AG09319 (cell line): ENCODE measurements around the gene AAMP.

Experiments used
- DNase-seq: peaks from one replicate; pipeline ENCODE4 v3.0.0-alpha.2; 2010; ENCODE audit warnings: low read depth; ENCODE audit errors: extremely low read depth
- TF ChIP-seq, protein P1 (sequence below): IDR thresholded peaks from 2 replicates; pipeline ENCODE4 v1.5.1; 2011; ENCODE audit warnings: low read depth, mild to moderate bottlenecking, inconsistent platforms, low read length, moderate library complexity

Gene AAMP

DNA sequence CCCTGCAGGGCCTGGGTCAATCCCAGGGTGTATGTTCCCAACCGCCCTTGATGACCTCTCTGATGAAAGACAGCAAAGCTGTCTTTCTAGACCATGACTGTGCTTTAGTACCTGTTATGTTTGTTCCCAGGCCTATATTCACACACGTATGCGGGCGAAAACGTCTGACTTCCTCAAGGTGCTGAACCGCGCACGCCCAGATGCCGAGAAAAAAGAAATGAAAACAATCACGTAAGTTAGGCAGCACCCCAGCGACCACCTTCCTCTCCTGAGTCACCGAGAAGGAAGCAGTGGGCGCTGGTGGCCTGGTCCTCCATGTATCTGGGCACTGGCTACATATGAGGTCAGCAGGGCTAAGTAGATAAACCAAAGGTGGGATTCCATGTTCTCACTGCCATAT, 20.2 kb downstream of the AAMP start:
- no peak for DNase-seq
- TF ChIP-seq, protein P1, sequence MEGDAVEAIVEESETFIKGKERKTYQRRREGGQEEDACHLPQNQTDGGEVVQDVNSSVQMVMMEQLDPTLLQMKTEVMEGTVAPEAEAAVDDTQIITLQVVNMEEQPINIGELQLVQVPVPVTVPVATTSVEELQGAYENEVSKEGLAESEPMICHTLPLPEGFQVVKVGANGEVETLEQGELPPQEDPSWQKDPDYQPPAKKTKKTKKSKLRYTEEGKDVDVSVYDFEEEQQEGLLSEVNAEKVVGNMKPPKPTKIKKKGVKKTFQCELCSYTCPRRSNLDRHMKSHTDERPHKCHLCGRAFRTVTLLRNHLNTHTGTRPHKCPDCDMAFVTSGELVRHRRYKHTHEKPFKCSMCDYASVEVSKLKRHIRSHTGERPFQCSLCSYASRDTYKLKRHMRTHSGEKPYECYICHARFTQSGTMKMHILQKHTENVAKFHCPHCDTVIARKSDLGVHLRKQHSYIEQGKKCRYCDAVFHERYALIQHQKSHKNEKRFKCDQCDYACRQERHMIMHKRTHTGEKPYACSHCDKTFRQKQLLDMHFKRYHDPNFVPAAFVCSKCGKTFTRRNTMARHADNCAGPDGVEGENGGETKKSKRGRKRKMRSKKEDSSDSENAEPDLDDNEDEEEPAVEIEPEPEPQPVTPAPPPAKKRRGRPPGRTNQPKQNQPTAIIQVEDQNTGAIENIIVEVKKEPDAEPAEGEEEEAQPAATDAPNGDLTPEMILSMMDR = no peak

DNA sequence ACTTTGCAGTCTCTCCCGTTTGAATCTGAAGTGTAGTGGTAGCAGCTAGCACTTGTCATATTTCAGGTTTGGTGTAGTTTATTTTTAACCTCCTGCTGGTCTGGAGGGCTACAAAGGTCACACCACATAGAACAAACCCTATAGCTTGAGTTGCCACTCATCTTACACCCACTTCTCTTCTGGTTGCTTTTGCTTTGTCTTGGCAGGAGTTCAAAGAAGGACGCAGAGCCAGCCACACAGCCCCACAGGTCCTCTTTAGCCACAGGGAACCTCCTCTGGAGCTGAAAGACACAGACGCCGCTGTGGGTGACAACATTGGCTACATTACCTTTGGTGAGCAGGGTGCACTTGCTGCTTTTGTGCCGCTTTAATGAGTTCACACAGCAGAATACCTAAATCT, 24.7 kb downstream of the AAMP start:
- no peak for DNase-seq
- TF ChIP-seq, protein P1 = no peak

DNA sequence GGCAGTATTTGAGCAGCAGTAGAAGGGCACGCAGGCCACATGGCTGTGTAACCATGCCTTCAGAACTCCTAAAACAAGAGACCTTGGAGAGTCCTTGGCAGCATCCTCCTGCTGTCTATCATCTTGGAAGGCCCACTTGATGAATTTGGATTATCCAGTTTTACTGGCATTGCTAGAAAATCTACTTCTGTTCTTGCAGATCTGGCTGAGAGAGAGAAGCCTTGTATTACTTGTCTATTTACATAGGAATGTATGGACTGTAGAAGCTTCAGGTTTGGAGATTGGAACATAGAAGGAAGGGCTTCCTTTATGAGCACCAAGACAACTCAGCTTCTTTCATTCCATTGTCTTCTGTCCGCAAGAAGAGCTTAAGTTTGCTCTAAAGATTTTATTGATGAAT, 25.3 kb downstream of the AAMP start:
- DNase-seq = no peak
- TF ChIP-seq, protein P1 = no peak

DNA sequence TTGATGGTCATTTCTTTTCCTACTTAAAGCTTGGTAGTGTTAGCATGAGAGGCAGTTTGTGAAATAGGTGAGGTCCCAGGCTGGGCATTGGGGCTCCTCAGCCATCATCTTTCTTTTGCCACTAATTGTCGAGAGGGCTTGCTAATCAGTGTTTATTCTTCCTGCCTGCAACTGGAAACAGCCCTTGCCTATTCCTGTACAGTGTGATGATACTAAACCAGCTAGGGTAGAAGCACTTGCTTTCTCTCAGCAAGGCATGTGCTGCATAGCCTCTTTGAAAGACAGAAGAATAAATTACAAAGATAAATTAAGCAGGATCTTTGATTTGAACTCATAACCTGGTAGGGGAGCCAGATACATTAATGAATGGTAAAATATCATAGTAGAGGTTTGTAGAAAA, 25.7 kb downstream of the AAMP start:
- TF ChIP-seq, protein P1 = no peak
- DNase-seq = no peak

DNA sequence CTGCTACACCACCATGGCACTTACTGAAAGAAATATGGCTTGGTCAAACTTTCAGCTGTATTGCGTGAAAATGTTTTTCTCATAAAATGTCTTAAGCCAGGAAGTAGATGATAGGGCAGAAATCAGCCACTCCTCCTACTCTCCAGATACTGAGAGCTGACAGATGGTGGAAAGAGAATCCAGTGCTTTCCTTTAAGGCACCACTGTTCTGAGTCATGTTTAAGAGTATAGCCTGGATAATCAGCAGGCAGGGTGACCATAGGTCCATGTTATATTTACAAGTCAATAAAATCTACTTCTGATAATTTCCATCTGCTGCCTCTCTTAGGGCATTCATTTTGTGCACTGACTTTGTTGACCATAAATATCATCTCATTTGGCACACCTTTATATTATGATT, 31.1 kb downstream of the AAMP start:
- DNase-seq = no peak
- TF ChIP-seq, protein P1 = no peak

DNA sequence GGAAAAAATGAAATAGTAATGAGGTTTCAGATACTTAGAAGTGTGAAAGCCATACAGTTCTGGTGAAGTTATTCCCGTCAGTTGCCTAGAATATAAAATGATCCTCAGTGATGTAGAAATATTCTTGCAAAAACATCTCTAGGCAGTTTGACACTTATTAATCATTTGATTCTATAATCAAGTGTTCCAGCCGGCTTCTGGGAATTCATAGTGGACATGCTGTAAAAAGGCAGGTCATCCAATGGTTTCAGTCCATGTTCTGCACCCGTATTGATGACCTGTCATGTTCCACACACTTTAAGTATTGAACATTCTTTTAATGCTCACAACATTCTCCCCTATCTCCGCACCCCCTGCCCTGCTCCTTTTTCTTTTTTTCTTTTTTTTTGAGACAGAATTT, 33.1 kb downstream of the AAMP start:
- DNase-seq = no peak
- TF ChIP-seq, protein P1 = no peak

DNA sequence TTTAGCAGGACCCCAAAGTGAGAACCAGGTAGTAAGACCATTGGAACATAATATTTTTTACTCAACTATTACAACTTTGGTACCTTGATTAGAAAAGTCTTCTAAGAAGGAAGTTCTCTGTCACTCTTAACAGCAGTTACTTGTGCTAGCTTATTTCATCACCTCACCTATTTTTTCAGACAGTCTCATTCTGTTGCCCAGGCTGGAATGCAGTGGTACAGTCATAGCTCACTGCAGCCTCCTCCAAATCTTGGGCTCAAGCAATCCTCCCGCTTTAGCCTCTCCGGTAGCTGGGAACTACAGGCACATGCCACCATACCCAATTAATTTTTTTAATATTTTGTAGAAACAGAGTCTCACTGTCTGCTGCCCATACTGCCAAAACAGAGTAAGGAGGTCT, 34.9 kb downstream of the AAMP start:
- TF ChIP-seq, protein P1 = no peak

More for the DNA sequence above, 34.9 kb downstream of the AAMP start:
- DNase-seq = no peak
